Measurements from ENCODE around the gene SH3BP1. TPM values are rescaled to one million over a fixed set of nuclear protein-coding genes. Genes with fewer than 3 reads are reported as not detected.
A peak's percentile ranks its signal among the peaks of the same experiment; 100 is the strongest.

Gene SH3BP1
- total and polyA plus RNA-seq, 2 of the 13 experiments (the other 11 are each of a cell fraction or from before 2014, with no cell fraction given): 8.4 to 18.5 TPM

DNA sequence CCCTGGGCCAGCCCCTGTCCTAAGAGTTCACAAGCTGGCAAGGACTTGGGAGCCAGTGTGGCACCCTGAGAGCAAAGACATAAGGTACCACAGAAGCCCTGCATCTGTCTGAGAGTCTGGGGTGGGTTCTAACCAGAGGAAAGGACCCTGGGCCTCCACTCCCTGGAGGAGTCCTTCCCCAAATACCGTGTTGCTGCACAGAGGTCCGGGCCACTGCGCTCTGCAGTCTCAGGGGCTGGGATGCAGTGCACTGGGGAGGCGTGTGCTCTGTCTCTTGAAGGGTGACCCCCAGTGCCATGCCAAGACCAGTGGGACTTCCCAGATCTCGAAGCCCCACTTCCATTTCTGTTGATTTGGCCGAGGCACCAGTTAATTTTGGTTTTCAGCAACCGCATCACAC is 4.3 kb upstream of the SH3BP1 start (continued):
- TF ChIP-seq, protein P1, sequence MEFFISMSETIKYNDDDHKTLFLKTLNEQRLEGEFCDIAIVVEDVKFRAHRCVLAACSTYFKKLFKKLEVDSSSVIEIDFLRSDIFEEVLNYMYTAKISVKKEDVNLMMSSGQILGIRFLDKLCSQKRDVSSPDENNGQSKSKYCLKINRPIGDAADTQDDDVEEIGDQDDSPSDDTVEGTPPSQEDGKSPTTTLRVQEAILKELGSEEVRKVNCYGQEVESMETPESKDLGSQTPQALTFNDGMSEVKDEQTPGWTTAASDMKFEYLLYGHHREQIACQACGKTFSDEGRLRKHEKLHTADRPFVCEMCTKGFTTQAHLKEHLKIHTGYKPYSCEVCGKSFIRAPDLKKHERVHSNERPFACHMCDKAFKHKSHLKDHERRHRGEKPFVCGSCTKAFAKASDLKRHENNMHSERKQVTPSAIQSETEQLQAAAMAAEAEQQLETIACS (CRISPR knock-in tag; IDR thresholded peaks at IDR 0.05): no peak
- peak; percentile 26; the same call in 1 of the 2 replicates for TF ChIP-seq ZNF274 (CRISPR knock-in tag; IDR thresholded peaks at IDR 0.05)
- 0 out of 2 replicates have a peak, but pooled peaks have one; percentile 29 for TF ChIP-seq MTA1 (CRISPR knock-in tag; IDR thresholded peaks at IDR 0.05; ENCODE audit: borderline replicate concordance)

DNA sequence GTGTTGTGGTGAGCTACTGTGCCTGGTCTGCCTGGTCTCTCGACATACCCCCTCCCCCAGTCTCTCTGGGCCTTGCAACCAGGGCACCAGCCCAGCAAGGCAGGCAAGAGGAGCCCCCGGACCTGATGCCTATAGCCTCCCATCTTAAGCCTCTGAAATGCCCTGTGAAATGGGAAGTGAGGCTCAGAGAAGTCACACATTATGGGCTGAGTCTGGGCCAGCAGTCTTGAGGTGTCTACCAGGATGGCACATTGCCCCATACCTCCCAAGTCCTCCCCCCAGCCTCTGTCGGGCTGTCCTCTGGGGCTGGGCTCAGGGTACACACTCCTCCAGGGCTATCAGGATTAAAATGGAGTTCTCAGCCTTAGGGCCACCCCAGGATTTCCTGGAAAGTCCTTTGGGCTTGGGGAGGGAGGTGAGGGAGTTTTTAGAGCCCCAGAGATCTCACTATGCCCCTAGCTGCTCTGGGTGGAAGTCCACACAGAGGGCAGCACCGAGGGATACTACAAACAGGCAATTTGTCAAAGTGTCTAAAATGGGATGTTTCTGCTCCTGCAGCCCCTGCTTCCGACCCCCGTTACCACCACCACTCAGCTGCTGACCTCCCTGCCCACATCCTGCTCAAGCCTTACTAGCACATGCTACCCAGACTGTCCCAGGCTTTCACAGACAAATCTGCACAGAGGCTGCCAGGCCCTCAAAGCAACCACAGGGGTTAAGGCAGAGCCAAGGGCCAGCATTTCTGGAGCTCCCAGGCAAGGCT is 3.1 kb upstream of the SH3BP1 start:
- no peak for DNase-seq (ENCODE audit: low spot score)
- Histone ChIP-seq H3K36me3 (replicated peaks in 1 of 2; ENCODE audit: control insufficient read depth in 1 of 2, insufficient read depth in 2 of 2, low read length in 2 of 2) (no peaks in the 10 kb centered on the region), H2AFZ (ENCODE audit: low read length) (no peak overlapping the region), H3K9me3 (ENCODE audit: low read length) (no peaks in the 10 kb centered on the region), H4K20me1 (ENCODE audit: insufficient read depth, low read length) (0 out of 2 replicates have a peak, but pooled peaks cover 4% of the 10 kb centered on the region), H3K27ac (ENCODE audit: extremely low read length, insufficient read depth, low read length) (no peak overlapping the region), H3K9ac (ENCODE audit: insufficient read depth, low read depth, low read length) (no peak overlapping the region), H3K4me3 (replicated peaks in 1 of 3; ENCODE audit: insufficient read depth in 1 of 3, low read depth in 2 of 3, low read length in 3 of 3) (no peak overlapping the region), H3K27me3 (ENCODE audit: control insufficient read depth in 1 of 2, insufficient read depth in 2 of 2, low read length in 2 of 2) (no peaks in the 10 kb centered on the region), H3K4me2 (ENCODE audit: low read depth, low read length) (no peak overlapping the region), H3K4me1 (ENCODE audit: insufficient read depth, low read length) (peaks cover 90% of the 10 kb centered on the region), H3K79me2 (ENCODE audit: insufficient read depth, low read length) (peaks cover 10% of the 10 kb centered on the region)
- POLR2A ChIA-PET: interaction anchor here (0.8 to 15.8 kb wide), 4 partner anchors 10 to 49 kb away, joined by 4 to 242 read pairs (median 40); partner anchors contain the start of genes GGA1 and PDXP
- no TSS peak for BruUV-seq (replicated peaks)
- ATAC-seq: no peak
- FAIRE-seq: peak; percentile 18
- WGBS (ENCODE audit: low lambda C conversion rate): 50% methylated on average over 2 of the region's 6 CpGs
- intact Hi-C loops (cut with micrococcal nuclease; ENCODE audit: unreplicated experiment) (loop anchor here (2.0 kb wide), 1 partner anchor 14 kb away; no protein-coding TSS in a partner anchor), in situ Hi-C loops (cut with HindIII; ENCODE audit: extremely low pct_ligation_motif_present, low pct_unique_long_range_greater_than_20kb) (no loop called here)
- CTCF ChIA-PET (ENCODE audit: low intra/inter-chr PET ratio, low total read pairs): no interaction called here
- TF ChIP-seq, protein P2, sequence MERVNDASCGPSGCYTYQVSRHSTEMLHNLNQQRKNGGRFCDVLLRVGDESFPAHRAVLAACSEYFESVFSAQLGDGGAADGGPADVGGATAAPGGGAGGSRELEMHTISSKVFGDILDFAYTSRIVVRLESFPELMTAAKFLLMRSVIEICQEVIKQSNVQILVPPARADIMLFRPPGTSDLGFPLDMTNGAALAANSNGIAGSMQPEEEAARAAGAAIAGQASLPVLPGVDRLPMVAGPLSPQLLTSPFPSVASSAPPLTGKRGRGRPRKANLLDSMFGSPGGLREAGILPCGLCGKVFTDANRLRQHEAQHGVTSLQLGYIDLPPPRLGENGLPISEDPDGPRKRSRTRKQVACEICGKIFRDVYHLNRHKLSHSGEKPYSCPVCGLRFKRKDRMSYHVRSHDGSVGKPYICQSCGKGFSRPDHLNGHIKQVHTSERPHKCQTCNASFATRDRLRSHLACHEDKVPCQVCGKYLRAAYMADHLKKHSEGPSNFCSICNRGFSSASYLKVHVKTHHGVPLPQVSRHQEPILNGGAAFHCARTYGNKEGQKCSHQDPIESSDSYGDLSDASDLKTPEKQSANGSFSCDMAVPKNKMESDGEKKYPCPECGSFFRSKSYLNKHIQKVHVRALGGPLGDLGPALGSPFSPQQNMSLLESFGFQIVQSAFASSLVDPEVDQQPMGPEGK (CRISPR knock-in tag; IDR thresholded peaks at IDR 0.05): 0 out of 2 replicates have a peak, but pooled peaks have one; percentile 15
- TF ChIP-seq JARID2 (CRISPR knock-in tag; IDR thresholded peaks at IDR 0.05; ENCODE audit: insufficient replicate concordance) (no peak), BCL6 (CRISPR knock-in tag; IDR thresholded peaks at IDR 0.05) (peak; percentile 45; the same call in 1 of the 2 replicates), TBX2 (CRISPR knock-in tag; IDR thresholded peaks at IDR 0.05; ENCODE audit: borderline replicate concordance) (no peak), TEAD3 (CRISPR knock-in tag; optimal IDR thresholded peaks at IDR 0.05; ENCODE audit: borderline replicate concordance) (peak; percentile 11), NFE2L2 (IDR thresholded peaks at IDR 0.05; ENCODE audit: low read length) (no peak)

Measured in HepG2 (cell line).